ENCODE measurements around the gene SAFB. TPM values are rescaled to one million over a fixed set of nuclear protein-coding genes. Genes with fewer than 3 reads are reported as not detected.

The SAFB gene
- polyA plus RNA-seq, 1 of the 3 experiments (the other 2 are of a cell fraction) = 90.0 TPM

DNA sequence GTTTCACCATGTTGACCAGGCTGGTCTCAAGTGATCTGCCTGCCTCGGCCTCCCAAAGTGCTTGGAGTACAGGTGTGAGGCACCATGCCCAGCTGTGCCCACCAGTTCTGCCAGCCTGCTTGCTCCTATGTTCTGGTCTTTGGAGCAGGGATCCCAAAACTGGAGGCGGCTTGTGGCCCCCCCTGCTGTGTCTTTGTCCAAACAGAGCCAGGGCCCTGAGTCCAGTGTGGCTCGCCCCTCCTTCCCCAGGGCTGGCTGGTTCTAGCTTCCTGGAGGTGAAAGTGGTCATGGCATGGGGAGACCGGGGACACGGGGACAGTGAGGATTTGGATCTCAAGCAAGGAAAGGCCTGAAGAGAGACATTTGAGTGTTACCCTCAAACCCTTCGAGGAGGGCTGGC lies 43.6 kb upstream of the SAFB start:
- no peaks in the 10 kb centered on the region for H4K20me1 ChIP-seq (ENCODE audit: insufficient read depth)
- H3K4me1 ChIP-seq (ENCODE audit: control insufficient read depth in 1 of 2, insufficient read depth in 2 of 2, low read depth in 1 of 2, low read length in 1 of 2) = peaks cover 3 to 7% of the 10 kb centered on the region in 2 experiments; a peak in 1 of 4 replicates
- WGBS (ENCODE audit: low lambda C conversion rate) = 100% methylated on average over 3 of the region's 6 CpGs
- H3K36me3 ChIP-seq (replicated peaks in 1 of 2; ENCODE audit: control insufficient read depth in 1 of 2, insufficient read depth in 2 of 2, low read length in 1 of 2) = no peaks in the 10 kb centered on the region
- no peaks in the 10 kb centered on the region for H3K9me3 ChIP-seq
- H3K4me2 ChIP-seq = no peak overlapping the region
- TF ChIP-seq TAF1 (IDR thresholded peaks at IDR 0.05; ENCODE audit: borderline replicate concordance, low read depth, low read length) (no peak), TCF12 (IDR thresholded peaks at IDR 0.05) (no peak), PBX3 (IDR thresholded peaks at IDR 0.05) (no peak), RFX5 (IDR thresholded peaks at IDR 0.05; ENCODE audit: low read length) (no peak), CHD2 (IDR thresholded peaks at IDR 0.05; ENCODE audit: low read length, partially characterized antibody) (no peak), FOXJ3 (CRISPR knock-in tag; IDR thresholded peaks at IDR 0.05) (no peak), MAX (IDR thresholded peaks at IDR 0.05; ENCODE audit: low read depth) (no peak), TEAD4 (IDR thresholded peaks at IDR 0.05; ENCODE audit: borderline replicate concordance, insufficient read depth) (no peak), FOSL2 (IDR thresholded peaks at IDR 0.05; ENCODE audit: borderline replicate concordance, low read depth) (no peak), REST (IDR thresholded peaks at IDR 0.05; ENCODE audit: low read depth, low read length) (no peak), NFIC (IDR thresholded peaks at IDR 0.05; ENCODE audit: borderline replicate concordance) (no peak), SIN3A (IDR thresholded peaks at IDR 0.05; ENCODE audit: borderline replicate concordance, low read depth, low read length) (no peak), EZH2phosphoT487 (IDR thresholded peaks at IDR 0.05; ENCODE audit: borderline replicate concordance, low read depth) (no peak), ELF1 (IDR thresholded peaks at IDR 0.05) (no peak), RXRA (IDR thresholded peaks at IDR 0.05; ENCODE audit: borderline replicate concordance, low read depth) (no peak), MXI1 (IDR thresholded peaks at IDR 0.05; ENCODE audit: low read depth, low read length) (no peak), USF2 (IDR thresholded peaks at IDR 0.05; ENCODE audit: borderline replicate concordance, low read depth, low read length) (no peak)
- TF ChIP-seq, protein P1, sequence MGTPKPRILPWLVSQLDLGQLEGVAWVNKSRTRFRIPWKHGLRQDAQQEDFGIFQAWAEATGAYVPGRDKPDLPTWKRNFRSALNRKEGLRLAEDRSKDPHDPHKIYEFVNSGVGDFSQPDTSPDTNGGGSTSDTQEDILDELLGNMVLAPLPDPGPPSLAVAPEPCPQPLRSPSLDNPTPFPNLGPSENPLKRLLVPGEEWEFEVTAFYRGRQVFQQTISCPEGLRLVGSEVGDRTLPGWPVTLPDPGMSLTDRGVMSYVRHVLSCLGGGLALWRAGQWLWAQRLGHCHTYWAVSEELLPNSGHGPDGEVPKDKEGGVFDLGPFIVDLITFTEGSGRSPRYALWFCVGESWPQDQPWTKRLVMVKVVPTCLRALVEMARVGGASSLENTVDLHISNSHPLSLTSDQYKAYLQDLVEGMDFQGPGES (IDR thresholded peaks at IDR 0.05; ENCODE audit: low read depth, low read length) = no peak
- H3F3A ChIP-seq (replicated peaks; ENCODE audit: insufficient read depth) = peaks cover 2% of the 10 kb centered on the region
- H3K4me3 ChIP-seq (ENCODE audit: low read depth in 2 of 2, low read length in 1 of 2) = no peak overlapping the region
- ChIA-PET POLR2A (no interaction called here), CTCF (interaction anchor here (0.6 to 2.8 kb wide), 8 partner anchors 10 to 234 kb away, joined by 3 to 16 read pairs (median 3); no protein-coding TSS in a partner anchor)
- no peak overlapping the region for H3K27ac ChIP-seq (ENCODE audit: low read depth in 2 of 2, low read length in 1 of 2)
- H3K9me2 ChIP-seq = no peaks in the 10 kb centered on the region
- DNase-seq = no peak
- no peaks in the 10 kb centered on the region for H3K79me2 ChIP-seq (ENCODE audit: insufficient read depth)
- no peaks in the 10 kb centered on the region for H3K27me3 ChIP-seq (ENCODE audit: insufficient read depth)
- no peak overlapping the region for H3K9ac ChIP-seq
- no peak overlapping the region for H2AFZ ChIP-seq (ENCODE audit: low read depth)
